HCT116 (cell line): ENCODE measurements around the gene ACTG1. TPM values are rescaled to one million over a fixed set of nuclear protein-coding genes. Genes with fewer than 3 reads are reported as not detected.

Source experiments
- ATAC-seq: fragments of 200-7000 bp; cut with Tn5 transposase; 2 replicates; pipeline ENCODE4 v1.9.1; 2020; ENCODE audit warnings: mild to moderate bottlenecking, moderate library complexity
- BruUV-seq: library from RNA; stranded (reverse); fragments of 400-500 nt; replicated peaks from 2 replicates; lab custom pipeline; 2021; lab: Mats Ljungman, UMichigan
- CTCF ChIA-PET: fragments of 300-600 bp; sonication (Branson Sonifier 250); formaldehyde crosslinking; loops from one replicate; lab custom pipeline; 2021; ENCODE audit warnings: antibody characterized with exemption; lab: Charles Lee
- POLR2A ChIA-PET: fragments of 300-600, 350-600 bp; sonication (Branson Sonifier 250); formaldehyde crosslinking; loops from one replicate; lab custom pipeline; 2021; ENCODE audit warnings: antibody characterized with exemption; lab: Charles Lee
- RAD21 ChIA-PET, 2 experiments: fragments of 300-600 bp; sonication (Branson Sonifier 250); formaldehyde crosslinking; loops; one replicate each; lab custom pipeline; 2023; ENCODE audit warnings: low total read pairs in 2 of 2; ENCODE audit not compliant: uncharacterized antibody in 2 of 2, unreplicated experiment in 2 of 2, low non-redundant PET in 1 of 2; lab: Charles Lee
- DNase-seq: peaks from one replicate; pipeline ENCODE4 v3.0.0-alpha.2; 2010; ENCODE audit warnings: low read depth, low spot score
- H2AFZ ChIP-seq: fragments of 200-600 bp; shearing (Covaris generic), sonication (generic); 2 replicates; pipeline ENCODE4 v1.6.1; 2017; ENCODE audit warnings: low read depth, mixed run types, mixed read lengths, antibody characterized with exemption, low read length; ENCODE audit not compliant: poor library complexity, severe bottlenecking
- H3K27ac ChIP-seq: 2 replicates; pipeline ENCODE4 v1.5.1; 2012; ENCODE audit warnings: low read depth, low read length
- H3K27me3 ChIP-seq: fragments of 200-600 bp; sonication (generic); 2 replicates; pipeline ENCODE4 v1.6.1; 2016; ENCODE audit warnings: mixed run types, low read length, mixed read lengths; ENCODE audit not compliant: insufficient read depth
- H3K36me3 ChIP-seq, 2 experiments: fragments of 200-500 bp in 1 of 2; fragments of 200-600 bp in 1 of 2; sonication (Bioruptor generic) in 1 of 2; sonication (generic) in 1 of 2; 2 replicates each; pipeline versions ENCODE4 v1.5.1 to v1.6.1; 2014 to 2016; ENCODE audit warnings: low read length in 2 of 2, inconsistent platforms in 1 of 2, mixed read lengths in 1 of 2, mixed run types in 1 of 2; ENCODE audit not compliant: insufficient read depth in 2 of 2, control insufficient read depth in 1 of 2
- H3K4me1 ChIP-seq, 2 experiments: fragments of 200-600 bp in 1 of 2; sonication (generic) in 1 of 2; 2 replicates each; pipeline versions ENCODE4 v1.5.1 to v1.6.1; 2012 to 2017; ENCODE audit warnings: low read length in 2 of 2, inconsistent platforms in 1 of 2, mild to moderate bottlenecking in 1 of 2, mixed read lengths in 1 of 2, mixed run types in 1 of 2, moderate library complexity in 1 of 2; ENCODE audit not compliant: insufficient read depth in 2 of 2, control insufficient read depth in 1 of 2
- H3K4me2 ChIP-seq: fragments of 200-600 bp; sonication (generic); 2 replicates; pipeline ENCODE4 v1.6.1; 2017; ENCODE audit warnings: mixed run types, low read length, mixed read lengths
- H3K4me3 ChIP-seq, 2 experiments: fragments of 200-600 bp in 1 of 2; sonication (generic) in 1 of 2; replicated peaks in 1 of 2; 2 replicates each; pipeline ENCODE4 v1.5.1; 2011 to 2016; ENCODE audit warnings: low read length in 2 of 2, control low read depth in 1 of 2, low read depth in 1 of 2, mild to moderate bottlenecking in 1 of 2, mixed read lengths in 1 of 2, mixed run types in 1 of 2
- H3K79me2 ChIP-seq: fragments of 200-600 bp; sonication (generic); 2 replicates; pipeline ENCODE4 v1.6.1; 2017; ENCODE audit warnings: mild to moderate bottlenecking, mixed run types, low read length, moderate library complexity, mixed read lengths; ENCODE audit not compliant: insufficient read depth
- H3K9ac ChIP-seq: fragments of 200-600 bp; sonication (generic); 2 replicates; pipeline ENCODE4 v1.6.1; 2016; ENCODE audit warnings: low read length, mixed read lengths
- H3K9me2 ChIP-seq: fragments of 200-600 bp; sonication (generic), shearing (Covaris generic); 2 replicates; pipeline ENCODE4 v1.6.1; 2017; ENCODE audit warnings: mixed run types, mild to moderate bottlenecking, moderate library complexity; ENCODE audit not compliant: insufficient read depth
- H3K9me3 ChIP-seq, 2 experiments: fragments of 200-500 bp in 1 of 2; fragments of 200-600 bp in 1 of 2; sonication (Bioruptor generic) in 1 of 2; sonication (generic) in 1 of 2; 2 replicates each; pipeline ENCODE4 v1.6.1; 2014 to 2017; ENCODE audit warnings: low read length in 2 of 2, mixed read lengths in 2 of 2, inconsistent platforms in 1 of 2, low read depth in 1 of 2, mild to moderate bottlenecking in 1 of 2, mixed run types in 1 of 2, moderate library complexity in 1 of 2; ENCODE audit not compliant: control insufficient read depth in 1 of 2, insufficient read depth in 1 of 2
- H4K20me1 ChIP-seq: fragments of 200-600 bp; sonication (generic), shearing (Covaris generic); 2 replicates; pipeline ENCODE4 v1.6.1; 2017; ENCODE audit warnings: mixed run types, mild to moderate bottlenecking, moderate library complexity; ENCODE audit not compliant: insufficient read depth
- CEBPB ChIP-seq: IDR thresholded peaks from 2 replicates; pipeline ENCODE4 v1.6.1; 2012; ENCODE audit warnings: low read depth
- CTCF ChIP-seq, 3 experiments: fragments of 200-600 bp in 1 of 3; sonication (generic) in 1 of 3; IDR thresholded peaks in 2 of 3; conservative IDR thresholded peaks in 1 of 3; 2 replicates each; pipeline ENCODE4 v1.5.1; 2012 to 2017; ENCODE audit warnings: low read depth in 2 of 3, low read length in 2 of 3, antibody characterized with exemption in 1 of 3, borderline replicate concordance in 1 of 3, control low read depth in 1 of 3, mild to moderate bottlenecking in 1 of 3, mixed read lengths in 1 of 3, mixed run types in 1 of 3, moderate library complexity in 1 of 3; ENCODE audit not compliant: insufficient read depth in 1 of 3
- EGR1 ChIP-seq: IDR thresholded peaks from 2 replicates; pipeline ENCODE4 v1.6.1; 2012; ENCODE audit warnings: low read depth
- ELF1 ChIP-seq: IDR thresholded peaks from 2 replicates; pipeline ENCODE4 v1.6.1; 2012; ENCODE audit warnings: low read depth, borderline replicate concordance
- EZH2 ChIP-seq: fragments of 200-600 bp; sonication (generic); IDR thresholded peaks from 2 replicates; pipeline ENCODE4 v1.6.1; 2017; ENCODE audit warnings: antibody characterized with exemption, mixed run types
- EZH2phosphoT487 ChIP-seq: fragments of 200-600 bp; IDR thresholded peaks from 2 replicates; pipeline ENCODE4 v1.6.1; 2018; ENCODE audit warnings: antibody characterized with exemption, borderline replicate concordance
- FOSL1 ChIP-seq: IDR thresholded peaks from 2 replicates; pipeline ENCODE4 v1.6.1; 2012; ENCODE audit warnings: low read depth
- JUND ChIP-seq: IDR thresholded peaks from 2 replicates; pipeline ENCODE4 v1.6.1; 2012
- POLR2AphosphoS5 ChIP-seq: IDR thresholded peaks from 2 replicates; pipeline ENCODE4 v1.6.1; 2011; ENCODE audit warnings: mild to moderate bottlenecking, low read depth, low read length, moderate library complexity
- RAD21 ChIP-seq: IDR thresholded peaks from 2 replicates; pipeline ENCODE4 v1.6.1; 2012; ENCODE audit warnings: low read depth, mild to moderate bottlenecking
- REST ChIP-seq: IDR thresholded peaks from 2 replicates; pipeline ENCODE4 v1.6.1; 2012; ENCODE audit warnings: low read depth
- SIN3A ChIP-seq: IDR thresholded peaks from 2 replicates; pipeline ENCODE4 v1.6.1; 2012; ENCODE audit warnings: low read depth
- SRF ChIP-seq: IDR thresholded peaks from 2 replicates; pipeline ENCODE4 v1.6.1; 2012; ENCODE audit warnings: low read depth
- YY1 ChIP-seq: IDR thresholded peaks from 2 replicates; pipeline ENCODE4 v1.6.1; 2011; ENCODE audit warnings: low read length, low read depth, moderate library complexity, mild to moderate bottlenecking; ENCODE audit not compliant: insufficient replicate concordance; ENCODE audit errors: extremely low read depth
- intact Hi-C: fragments of 100-400 bp; cut with micrococcal nuclease; formaldehyde crosslinking; loops from 2 replicates; pipeline ENCODE4 v1.10.0; 2022
- total RNA-seq: library from RNA; stranded (reverse); gene quantifications from one replicate; pipeline ENCODE4 v1.2.1, GENCODE V29; 2021; ENCODE audit not compliant: unreplicated experiment

The ACTG1 gene
- total RNA-seq, 1 experiment from 2014 or later = 6,223 TPM

- no peaks in the 10 kb centered on the region for H3K36me3 ChIP-seq
- TF ChIP-seq CTCF (IDR thresholded peaks at IDR 0.05 in 2 of 3, conservative IDR thresholded peaks at IDR 0.05 in 1 of 3; ENCODE audit: borderline replicate concordance in 1 of 3, insufficient read depth in 1 of 3, low read depth in 2 of 3, low read length in 2 of 3) = no peak
- TF ChIP-seq EGR1 = no peak
- TF ChIP-seq SIN3A = no peak
- TF ChIP-seq REST = no peak
- no peak for TF ChIP-seq JUND
- no peak for TF ChIP-seq CEBPB
- no peak for TF ChIP-seq RAD21
- no peak for TF ChIP-seq SRF
- no peak for TF ChIP-seq EZH2phosphoT487
- no peak for TF ChIP-seq POLR2AphosphoS5
- no peak for TF ChIP-seq FOSL1
- TF ChIP-seq EZH2 = no peak
- TF ChIP-seq ELF1 = no peak
- no peak for TF ChIP-seq YY1
- no peaks in the 10 kb centered on the region for H3K27me3 ChIP-seq
- H3K9me2 ChIP-seq = no peaks in the 10 kb centered on the region
- H3K4me2 ChIP-seq = peak overlapping the region; percentile 84; the same call in 1 of the 2 replicates
- H3K4me1 ChIP-seq = peaks cover 19 to 41% of the 10 kb centered on the region in 2 experiments
- H3K27ac ChIP-seq = peak overlapping the region; percentile 74; the same call in 1 of the 2 replicates
- no peak overlapping the region for H3K4me3 ChIP-seq
- ChIA-PET CTCF (interaction anchor here (1.3 to 1.9 kb wide), 4 partner anchors 9 to 174 kb away, joined by 3 to 11 read pairs (median 4); no protein-coding TSS in a partner anchor), RAD21 (no interaction called here), POLR2A (interaction anchor here (1.2 to 1.6 kb wide), 2 partner anchors 11 to 118 kb away, joined by 3 to 4 read pairs; no protein-coding TSS in a partner anchor)
- no peaks in the 10 kb centered on the region; the same call in 1 of the 2 replicates for H3K79me2 ChIP-seq
- ATAC-seq (no peak), DNase-seq (no peak)
- BruUV-seq = no TSS peak
- no peaks in the 10 kb centered on the region for H4K20me1 ChIP-seq
- H3K9ac ChIP-seq = no peak overlapping the region
- intact Hi-C loops = no loop called here
- H3K9me3 ChIP-seq = no peaks in the 10 kb centered on the region
- H2AFZ ChIP-seq = no peak overlapping the region
These were observed 29.3 kb downstream of the ACTG1 start for GRCh38 chr17:81483085-81483861.
